OCI-LY1 (cell line): Measurements from ENCODE around the gene VWC2L.

Source experiments
- H2AFZ ChIP-seq: fragments of 200-600 bp; sonication (generic), shearing (Covaris generic); 2 replicates; pipeline ENCODE4 v1.6.0; 2014; ENCODE audit warnings: antibody characterized with exemption, mild to moderate bottlenecking, low read length
- H3F3A ChIP-seq: fragments of 200-600 bp; sonication (generic), shearing (Covaris generic); 2 replicates; pipeline ENCODE4 v1.6.0; 2014; ENCODE audit warnings: mild to moderate bottlenecking, antibody characterized with exemption, low read length, moderate library complexity; ENCODE audit not compliant: insufficient read depth
- H3K27ac ChIP-seq: fragments of 200-600 bp; sonication (generic); 2 replicates; pipeline ENCODE4 v1.5.1; 2014; ENCODE audit warnings: low read length, mixed run types, mild to moderate bottlenecking, low read depth; ENCODE audit not compliant: poor library complexity, severe bottlenecking
- H3K27me3 ChIP-seq: fragments of 200-600 bp; sonication (generic); 2 replicates; pipeline ENCODE4 v1.6.0; 2014; ENCODE audit warnings: antibody characterized with exemption, mild to moderate bottlenecking, low read length, moderate library complexity; ENCODE audit not compliant: insufficient read depth
- H3K36me3 ChIP-seq: fragments of 200-600 bp; sonication (generic); 2 replicates; pipeline ENCODE4 v1.6.1; 2014; ENCODE audit warnings: mild to moderate bottlenecking, antibody characterized with exemption, low read length, moderate library complexity, mixed read lengths; ENCODE audit not compliant: insufficient read depth
- H3K4me1 ChIP-seq: fragments of 200-600 bp; sonication (generic); 2 replicates; pipeline ENCODE4 v1.5.1; 2014; ENCODE audit warnings: mild to moderate bottlenecking, low read length, moderate library complexity; ENCODE audit not compliant: insufficient read depth, severe bottlenecking
- H3K4me2 ChIP-seq: fragments of 200-600 bp; sonication (generic), shearing (Covaris generic); 2 replicates; pipeline ENCODE4 v1.6.1; 2014; ENCODE audit warnings: low read length
- H3K4me3 ChIP-seq: fragments of 200-600 bp; sonication (generic); 2 replicates; pipeline ENCODE4 v1.5.1; 2014; ENCODE audit warnings: low read length, low read depth, mild to moderate bottlenecking, mixed read lengths; ENCODE audit not compliant: poor library complexity, severe bottlenecking
- H3K79me2 ChIP-seq: fragments of 200-600 bp; shearing (Covaris generic); 2 replicates; pipeline ENCODE4 v1.6.1; 2016; ENCODE audit warnings: mixed run types, low read length, mixed read lengths; ENCODE audit not compliant: insufficient read depth
- H3K9ac ChIP-seq: fragments of 200-600 bp; sonication (generic), shearing (Covaris generic); 2 replicates; pipeline ENCODE4 v1.6.1; 2014; ENCODE audit warnings: mild to moderate bottlenecking, low read length, mixed read lengths
- H3K9me2 ChIP-seq: fragments of 200-600 bp; sonication (generic), shearing (Covaris generic); 2 replicates; pipeline ENCODE4 v1.6.1; 2014; ENCODE audit warnings: low read depth, mild to moderate bottlenecking, low read length, mixed read lengths
- H3K9me3 ChIP-seq: fragments of 200-600 bp; shearing (Covaris generic); 2 replicates; pipeline ENCODE4 v1.6.1; 2014; ENCODE audit warnings: low read length, mixed read lengths
- H4K20me1 ChIP-seq: fragments of 200-600 bp; sonication (generic), shearing (Covaris generic); 2 replicates; pipeline ENCODE4 v1.6.0; 2016; ENCODE audit warnings: mild to moderate bottlenecking, low read length; ENCODE audit not compliant: insufficient read depth
- EZH2 ChIP-seq: fragments of 200-600 bp; sonication (generic), shearing (Covaris generic); IDR thresholded peaks from 2 replicates; pipeline ENCODE4 v1.8.0; 2017; ENCODE audit warnings: borderline replicate concordance, mixed run types, mild to moderate bottlenecking, antibody characterized with exemption, low read length, moderate library complexity, mixed read lengths
- TF ChIP-seq, protein P1 (sequence below): fragments of 200-600 bp; sonication (generic), shearing (Covaris generic); IDR thresholded peaks from 2 replicates; pipeline ENCODE4 v1.5.1; 2017; ENCODE audit warnings: mild to moderate bottlenecking, antibody characterized with exemption, low read length, moderate library complexity, mixed read lengths

Gene VWC2L

DNA sequence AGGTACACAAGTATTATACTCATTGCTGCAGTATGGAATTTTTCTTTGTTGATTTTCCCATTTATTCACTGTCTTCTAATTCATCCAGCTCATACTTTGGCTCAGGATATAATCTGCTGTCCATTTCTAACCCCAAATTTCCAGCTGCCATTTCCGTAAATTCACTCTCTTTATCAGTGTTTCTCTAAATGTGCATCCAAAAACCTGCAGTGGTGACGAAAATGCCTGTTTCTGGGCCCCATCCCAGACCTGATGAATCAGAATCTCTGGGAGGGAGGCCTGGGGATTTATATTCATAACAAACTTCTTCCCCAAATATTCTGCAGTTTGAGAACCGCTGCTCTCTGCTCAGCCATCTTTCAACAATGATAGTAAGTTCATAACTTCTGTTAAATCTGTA, 86.6 kb downstream of the VWC2L start:
- no peaks in the 10 kb centered on the region for H3K27me3 ChIP-seq
- H3K4me2 ChIP-seq: no peak overlapping the region
- H3K4me3 ChIP-seq: no peak overlapping the region
- H2AFZ ChIP-seq: no peak overlapping the region
- H3K9me3 ChIP-seq: no peaks in the 10 kb centered on the region
- no peaks in the 10 kb centered on the region for H3K9me2 ChIP-seq
- no peak overlapping the region for H3K9ac ChIP-seq
- no peak overlapping the region for H3K27ac ChIP-seq
- H3K79me2 ChIP-seq: no peaks in the 10 kb centered on the region
- H3K4me1 ChIP-seq: no peaks in the 10 kb centered on the region
- no peaks in the 10 kb centered on the region for H3F3A ChIP-seq
- H4K20me1 ChIP-seq: no peaks in the 10 kb centered on the region
- no peaks in the 10 kb centered on the region for H3K36me3 ChIP-seq
- TF ChIP-seq, protein P1, sequence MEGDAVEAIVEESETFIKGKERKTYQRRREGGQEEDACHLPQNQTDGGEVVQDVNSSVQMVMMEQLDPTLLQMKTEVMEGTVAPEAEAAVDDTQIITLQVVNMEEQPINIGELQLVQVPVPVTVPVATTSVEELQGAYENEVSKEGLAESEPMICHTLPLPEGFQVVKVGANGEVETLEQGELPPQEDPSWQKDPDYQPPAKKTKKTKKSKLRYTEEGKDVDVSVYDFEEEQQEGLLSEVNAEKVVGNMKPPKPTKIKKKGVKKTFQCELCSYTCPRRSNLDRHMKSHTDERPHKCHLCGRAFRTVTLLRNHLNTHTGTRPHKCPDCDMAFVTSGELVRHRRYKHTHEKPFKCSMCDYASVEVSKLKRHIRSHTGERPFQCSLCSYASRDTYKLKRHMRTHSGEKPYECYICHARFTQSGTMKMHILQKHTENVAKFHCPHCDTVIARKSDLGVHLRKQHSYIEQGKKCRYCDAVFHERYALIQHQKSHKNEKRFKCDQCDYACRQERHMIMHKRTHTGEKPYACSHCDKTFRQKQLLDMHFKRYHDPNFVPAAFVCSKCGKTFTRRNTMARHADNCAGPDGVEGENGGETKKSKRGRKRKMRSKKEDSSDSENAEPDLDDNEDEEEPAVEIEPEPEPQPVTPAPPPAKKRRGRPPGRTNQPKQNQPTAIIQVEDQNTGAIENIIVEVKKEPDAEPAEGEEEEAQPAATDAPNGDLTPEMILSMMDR: no peak
- TF ChIP-seq EZH2: no peak

DNA sequence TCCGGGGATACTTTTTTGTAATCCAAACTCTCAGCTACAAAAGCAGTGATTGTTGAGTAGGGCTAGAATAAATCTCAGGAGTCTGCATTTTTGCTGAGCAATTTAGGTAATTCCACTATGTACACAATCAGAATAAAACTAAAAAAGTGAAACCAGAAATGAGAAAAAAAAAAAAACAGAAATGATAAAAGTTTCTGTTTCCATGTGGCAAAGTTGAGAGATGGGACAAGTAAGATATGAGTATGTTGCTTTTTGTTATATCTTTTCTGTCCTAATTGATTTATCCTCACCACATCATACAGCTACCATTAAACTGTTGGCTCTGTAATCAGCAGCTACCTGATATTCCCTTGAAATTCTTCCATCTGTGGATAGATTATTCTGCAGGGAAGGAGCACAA, 92.7 kb downstream of the VWC2L start:
- no peak overlapping the region for H3K4me3 ChIP-seq
- no peaks in the 10 kb centered on the region for H4K20me1 ChIP-seq
- H3K4me1 ChIP-seq: no peaks in the 10 kb centered on the region
- H3K27ac ChIP-seq: no peak overlapping the region
- no peaks in the 10 kb centered on the region for H3F3A ChIP-seq
- TF ChIP-seq, protein P1: no peak
- H2AFZ ChIP-seq: no peak overlapping the region
- H3K36me3 ChIP-seq: no peaks in the 10 kb centered on the region
- H3K9ac ChIP-seq: no peak overlapping the region
- no peaks in the 10 kb centered on the region for H3K9me2 ChIP-seq
- no peaks in the 10 kb centered on the region for H3K79me2 ChIP-seq
- H3K4me2 ChIP-seq: no peak overlapping the region
- no peaks in the 10 kb centered on the region for H3K9me3 ChIP-seq
- no peaks in the 10 kb centered on the region for H3K27me3 ChIP-seq

DNA sequence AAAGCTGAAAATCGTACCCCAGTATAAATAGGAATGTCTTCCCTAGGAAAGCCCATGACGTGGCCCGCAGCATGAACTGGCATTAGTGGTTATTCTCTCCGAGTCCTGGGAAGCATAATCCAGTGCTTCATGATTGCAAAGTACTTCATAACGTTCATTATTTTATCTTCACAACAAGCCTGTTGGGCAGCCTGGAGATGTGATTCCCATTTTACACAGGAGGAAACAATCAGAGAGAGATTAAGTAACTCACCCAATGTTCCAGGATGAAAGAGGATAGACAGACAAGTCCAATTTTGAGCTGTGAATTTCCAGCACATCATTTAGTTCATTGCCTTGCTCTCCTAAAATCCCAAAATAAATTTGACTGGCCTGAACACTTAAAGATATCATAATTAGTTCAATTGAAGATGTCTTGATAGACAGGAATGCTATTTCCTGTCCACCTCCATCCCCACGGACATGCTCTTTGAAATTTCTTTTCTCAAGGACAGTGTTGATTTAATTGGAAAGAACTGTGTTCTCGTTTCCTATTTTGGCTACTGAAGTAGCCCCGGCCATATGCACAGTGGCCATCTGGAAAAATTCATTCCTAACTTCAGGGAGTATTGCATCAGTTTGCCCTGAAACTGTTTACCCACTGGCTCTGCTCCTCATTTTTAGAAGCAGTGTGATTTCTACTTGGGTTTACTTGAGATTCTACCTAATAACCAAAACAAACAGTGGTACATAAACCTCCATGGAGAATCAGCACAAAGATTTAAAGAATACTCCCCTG, 93.9 kb downstream of the VWC2L start:
- Histone ChIP-seq H4K20me1 (no peaks in the 10 kb centered on the region), H3K9me2 (no peaks in the 10 kb centered on the region)

More for the DNA sequence above, 93.9 kb downstream of the VWC2L start:
- TF ChIP-seq, protein P1: no peak
- Histone ChIP-seq H3F3A (no peaks in the 10 kb centered on the region), H3K4me3 (no peak overlapping the region), H3K4me2 (no peak overlapping the region), H3K9me3 (no peaks in the 10 kb centered on the region), H3K27ac (no peak overlapping the region), H2AFZ (no peak overlapping the region), H3K36me3 (no peaks in the 10 kb centered on the region), H3K79me2 (no peaks in the 10 kb centered on the region), H3K9ac (no peak overlapping the region), H3K27me3 (no peaks in the 10 kb centered on the region), H3K4me1 (no peaks in the 10 kb centered on the region)
